Activated B cell treated with CpG ODN at 0.5 μM for 24 hours (primary cell): ENCODE data around the gene OGDH. TPM values are rescaled to one million over a fixed set of nuclear protein-coding genes. Genes with fewer than 3 reads are reported as not detected.
A peak's percentile ranks its signal among the peaks of the same experiment; 100 is the strongest.
"Not testable (repeated sequence)": the region's sequence is repeated elsewhere in the genome, so short reads cannot be mapped to it uniquely, and the experiment has no call there.

Source experiments
- ATAC-seq: fragments of 200-7000 bp; cut with Tn5 transposase; one replicate; pipeline ENCODE4 v1.10.0; 2021; ENCODE audit warnings: low read depth, mild to moderate bottlenecking, moderate library complexity
- CTCF ChIA-PET: fragments of 350-600 bp; sonication (Branson Sonifier 250); formaldehyde crosslinking; loops from one replicate; lab custom pipeline; 2021; ENCODE audit warnings: antibody characterized with exemption; lab: Charles Lee
- POLR2A ChIA-PET: fragments of 350-600 bp; sonication (Branson Sonifier 250); formaldehyde crosslinking; loops from one replicate; lab custom pipeline; 2021; ENCODE audit warnings: antibody characterized with exemption; lab: Charles Lee
- DNase-seq: peaks from one replicate; pipeline ENCODE4 v3.0.0; 2022
- H3K27ac Mint-ChIP-seq: one replicate; pipeline ENCODE4 v1.8.0; 2020; ENCODE audit warnings: mixed read lengths
- H3K27me3 Mint-ChIP-seq: one replicate; pipeline ENCODE4 v1.8.0; 2021; ENCODE audit warnings: mixed read lengths
- H3K36me3 Mint-ChIP-seq: one replicate; pipeline ENCODE4 v1.8.0; 2021; ENCODE audit warnings: low read depth, mixed read lengths
- H3K4me1 Mint-ChIP-seq: one replicate; pipeline ENCODE4 v1.8.0; 2021; ENCODE audit warnings: mixed read lengths
- H3K4me3 Mint-ChIP-seq: one replicate; pipeline ENCODE4 v1.8.0; 2020; ENCODE audit warnings: mild to moderate bottlenecking, mixed read lengths
- H3K9me3 Mint-ChIP-seq: one replicate; pipeline ENCODE4 v1.8.0; 2020; ENCODE audit warnings: mixed read lengths
- intact Hi-C: fragments of 100-400 bp; cut with micrococcal nuclease; formaldehyde crosslinking; loops from one replicate; pipeline ENCODE4 v1.15.1; 2024
- total RNA-seq: library from RNA; stranded (reverse); gene quantifications from 2 replicates; pipeline ENCODE4 v1.2.3, GENCODE V29; 2022
- TF ChIP-seq, protein P1 (sequence below): fragments of 200-600 bp; IDR thresholded peaks from one replicate; pipeline ENCODE4 v1.8.0; 2022; ENCODE audit warnings: antibody characterized with exemption, mild to moderate bottlenecking

Gene OGDH
- total RNA-seq, 1 donor from 2014 or later, result 81.7 TPM

GRCh38 chr7:44695756-44696155, 89.3 kb downstream of the OGDH start:
- H3K4me1 Mint-ChIP-seq, result no peaks in the 10 kb centered on the region
- no peaks in the 10 kb centered on the region for H3K27me3 Mint-ChIP-seq
- POLR2A ChIA-PET, result no interaction called here
- H3K27ac Mint-ChIP-seq, result no peak overlapping the region
- intact Hi-C loops, result no loop called here
- ATAC-seq (no peak), DNase-seq (no peak)
- no peak overlapping the region for H3K4me3 Mint-ChIP-seq
- CTCF ChIA-PET, result no interaction called here
- no peaks in the 10 kb centered on the region for H3K9me3 Mint-ChIP-seq
- TF ChIP-seq, protein P1, sequence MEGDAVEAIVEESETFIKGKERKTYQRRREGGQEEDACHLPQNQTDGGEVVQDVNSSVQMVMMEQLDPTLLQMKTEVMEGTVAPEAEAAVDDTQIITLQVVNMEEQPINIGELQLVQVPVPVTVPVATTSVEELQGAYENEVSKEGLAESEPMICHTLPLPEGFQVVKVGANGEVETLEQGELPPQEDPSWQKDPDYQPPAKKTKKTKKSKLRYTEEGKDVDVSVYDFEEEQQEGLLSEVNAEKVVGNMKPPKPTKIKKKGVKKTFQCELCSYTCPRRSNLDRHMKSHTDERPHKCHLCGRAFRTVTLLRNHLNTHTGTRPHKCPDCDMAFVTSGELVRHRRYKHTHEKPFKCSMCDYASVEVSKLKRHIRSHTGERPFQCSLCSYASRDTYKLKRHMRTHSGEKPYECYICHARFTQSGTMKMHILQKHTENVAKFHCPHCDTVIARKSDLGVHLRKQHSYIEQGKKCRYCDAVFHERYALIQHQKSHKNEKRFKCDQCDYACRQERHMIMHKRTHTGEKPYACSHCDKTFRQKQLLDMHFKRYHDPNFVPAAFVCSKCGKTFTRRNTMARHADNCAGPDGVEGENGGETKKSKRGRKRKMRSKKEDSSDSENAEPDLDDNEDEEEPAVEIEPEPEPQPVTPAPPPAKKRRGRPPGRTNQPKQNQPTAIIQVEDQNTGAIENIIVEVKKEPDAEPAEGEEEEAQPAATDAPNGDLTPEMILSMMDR, result no peak
- peaks cover 80% of the 10 kb centered on the region for H3K36me3 Mint-ChIP-seq

- ATAC-seq (no peak), DNase-seq (no peak)
- Mint-ChIP-seq H3K36me3 (peaks cover 84% of the 10 kb centered on the region), H3K27me3 (no peaks in the 10 kb centered on the region), H3K4me3 (no peak overlapping the region), H3K27ac (no peak overlapping the region), H3K4me1 (no peaks in the 10 kb centered on the region), H3K9me3 (no peaks in the 10 kb centered on the region)
- POLR2A ChIA-PET, result interaction anchor here (0.6 kb wide), 1 partner anchor 110 kb away, joined by 4 read pairs; no protein-coding TSS in a partner anchor
- TF ChIP-seq, protein P1, result no peak
- intact Hi-C loops, result no loop called here
- CTCF ChIA-PET, result no interaction called here
Observed at GRCh38 chr7:44696728-44697127, 90.3 kb downstream of the OGDH start.

GRCh38 chr7:44697136-44698045, 91.0 kb downstream of the OGDH start:
- Mint-ChIP-seq H3K4me1 (no peaks in the 10 kb centered on the region), H3K27me3 (no peaks in the 10 kb centered on the region), H3K4me3 (no peak overlapping the region), H3K9me3 (no peaks in the 10 kb centered on the region), H3K27ac (no peak overlapping the region), H3K36me3 (peaks cover 84% of the 10 kb centered on the region)
- ATAC-seq, result no peak
- POLR2A ChIA-PET, result interaction anchor here (0.6 kb wide), 2 partner anchors 45 to 111 kb away, joined by 3 to 4 read pairs; no protein-coding TSS in a partner anchor
- intact Hi-C loops, result no loop called here
- TF ChIP-seq, protein P1, result no peak
- no peak for DNase-seq
- CTCF ChIA-PET, result interaction anchor here (1.0 kb wide), 1 partner anchor 150 kb away, joined by 3 read pairs; no protein-coding TSS in a partner anchor

- no peak overlapping the region for H3K4me3 Mint-ChIP-seq
- H3K9me3 Mint-ChIP-seq, result no peaks in the 10 kb centered on the region
- no peak overlapping the region for H3K27ac Mint-ChIP-seq
- POLR2A ChIA-PET, result interaction anchor here (0.6 kb wide), 2 partner anchors 44 to 140 kb away, joined by 3 to 11 read pairs; no protein-coding TSS in a partner anchor
- ATAC-seq (no peak), DNase-seq (no peak)
- no peaks in the 10 kb centered on the region for H3K27me3 Mint-ChIP-seq
- no peaks in the 10 kb centered on the region for H3K4me1 Mint-ChIP-seq
- TF ChIP-seq, protein P1, result no peak
- intact Hi-C loops, result no loop called here
- peaks cover 84% of the 10 kb centered on the region for H3K36me3 Mint-ChIP-seq
- CTCF ChIA-PET, result interaction anchor here (1.0 kb wide), 1 partner anchor 149 kb away, joined by 3 read pairs; no protein-coding TSS in a partner anchor
Observed at GRCh38 chr7:44698046-44698580, 91.7 kb downstream of the OGDH start.

DNA sequence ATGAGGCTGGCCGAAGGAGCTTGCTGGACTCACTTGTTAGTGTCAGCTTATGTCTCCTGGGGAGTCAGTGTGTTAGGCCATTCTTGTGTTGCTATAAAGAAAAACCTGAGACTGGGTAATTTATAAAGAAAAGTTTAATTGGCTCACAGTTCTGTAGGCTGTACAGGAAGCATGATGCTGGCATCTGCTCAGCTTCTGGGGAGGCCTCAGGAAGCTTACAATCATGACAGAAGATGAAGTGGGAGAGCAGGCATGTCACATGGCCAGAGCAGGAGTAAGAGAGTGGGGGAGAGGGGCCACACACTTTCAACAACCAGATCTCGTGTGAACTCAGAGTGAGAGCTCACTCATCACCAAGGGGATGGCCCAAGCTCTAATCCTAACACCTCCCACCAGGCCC, 93.2 kb downstream of the OGDH start:
- DNase-seq, H3K4me3 Mint-ChIP-seq, ATAC-seq, H3K4me1 Mint-ChIP-seq, intact Hi-C loops, H3K27me3 Mint-ChIP-seq, H3K9me3 Mint-ChIP-seq, CTCF ChIA-PET: not testable (repeated sequence)
- Mint-ChIP-seq H3K36me3 (peaks cover 79% of the 10 kb centered on the region), H3K27ac (peak overlapping the region; percentile 30)
- POLR2A ChIA-PET, result interaction anchor here (0.7 to 1.2 kb wide), 2 partner anchors 41 to 62 kb away, joined by 3 to 10 read pairs; no protein-coding TSS in a partner anchor
